GM12873 (cell line): ENCODE measurements around the gene NRN1.

ENCODE experiments used
- CTCF ChIP-seq: IDR thresholded peaks from 2 replicates; pipeline ENCODE4 v1.5.1; 2012; ENCODE audit warnings: low read depth, mild to moderate bottlenecking, moderate library complexity, low read length, control low read depth; ENCODE audit not compliant: insufficient read depth; ENCODE audit errors: missing control alignments

Gene NRN1

GRCh38 chr6:5998711-5999687 lies 7.7 kb downstream of the NRN1 start:
- TF ChIP-seq CTCF = no peak

- no peak for TF ChIP-seq CTCF
These were observed 8.5 kb downstream of the NRN1 start for GRCh38 chr6:5998236-5998635.

GRCh38 chr6:5997420-5997987 lies 9.2 kb downstream of the NRN1 start:
- no peak for TF ChIP-seq CTCF

GRCh38 chr6:5996714-5997419 lies 9.9 kb downstream of the NRN1 start:
- no peak for TF ChIP-seq CTCF

- no peak for TF ChIP-seq CTCF
These were observed 10.6 kb downstream of the NRN1 start for GRCh38 chr6:5995949-5996713.

- TF ChIP-seq CTCF = no peak
These were observed 11.1 kb downstream of the NRN1 start for GRCh38 chr6:5995658-5995948.
